ENCODE data around the gene ADRM1.

Gene ADRM1

GRCh38 chr20:62325172-62325905 lies 22.5 kb downstream of the ADRM1 start:
- no peak for DNase-seq (ENCODE audit: low read depth)

- no peak for DNase-seq (ENCODE audit: low read depth)
Measured at GRCh38 chr20:62326559-62326958, 23.8 kb downstream of the ADRM1 start.

- DNase-seq (ENCODE audit: low read depth), result no peak
Measured at GRCh38 chr20:62326959-62327725, 24.3 kb downstream of the ADRM1 start.

GRCh38 chr20:62327726-62328495 lies 25.1 kb downstream of the ADRM1 start:
- no peak for DNase-seq (ENCODE audit: low read depth)

- no peak for DNase-seq (ENCODE audit: low read depth)
Measured at GRCh38 chr20:62328684-62329388, 26.0 kb downstream of the ADRM1 start.

- no peak for DNase-seq (ENCODE audit: low read depth)
Measured at GRCh38 chr20:62329389-62330377, 26.9 kb downstream of the ADRM1 start.

- DNase-seq (ENCODE audit: low read depth), result no peak
Measured at GRCh38 chr20:62330576-62331317, 27.9 kb downstream of the ADRM1 start.

GRCh38 chr20:62331347-62331746 lies 28.6 kb downstream of the ADRM1 start:
- no peak for DNase-seq (ENCODE audit: low read depth)

GRCh38 chr20:62332421-62332820 lies 29.6 kb downstream of the ADRM1 start:
- DNase-seq (ENCODE audit: low read depth), result no peak

GRCh38 chr20:62332989-62333819 lies 30.4 kb downstream of the ADRM1 start:
- DNase-seq (ENCODE audit: low read depth), result no peak

GRCh38 chr20:62333820-62334595 lies 31.2 kb downstream of the ADRM1 start:
- no peak for DNase-seq (ENCODE audit: low read depth)

- DNase-seq (ENCODE audit: low read depth), result no peak
Measured at GRCh38 chr20:62334881-62335280, 32.1 kb downstream of the ADRM1 start.

- no peak for DNase-seq (ENCODE audit: low read depth)
Measured at GRCh38 chr20:62335532-62335931, 32.7 kb downstream of the ADRM1 start.

- no peak for DNase-seq (ENCODE audit: low read depth)
Measured at GRCh38 chr20:62336329-62336728, 33.5 kb downstream of the ADRM1 start.

- no peak for DNase-seq (ENCODE audit: low read depth)
Measured at GRCh38 chr20:62336775-62337557, 34.2 kb downstream of the ADRM1 start.

- no peak for DNase-seq (ENCODE audit: low read depth)
Measured at GRCh38 chr20:62337558-62338293, 34.9 kb downstream of the ADRM1 start.

GRCh38 chr20:62338294-62338620 lies 35.5 kb downstream of the ADRM1 start:
- no peak for DNase-seq (ENCODE audit: low read depth)

Data from T follicular helper cell (primary cell).